ENCODE measurements around the gene CCDC43. TPM values are rescaled to one million over a fixed set of nuclear protein-coding genes. Genes with fewer than 3 reads are reported as not detected.
"Not testable (repeated sequence)": the region's sequence is repeated elsewhere in the genome, so short reads cannot be mapped to it uniquely, and the experiment has no call there.

Gene CCDC43, protein sequence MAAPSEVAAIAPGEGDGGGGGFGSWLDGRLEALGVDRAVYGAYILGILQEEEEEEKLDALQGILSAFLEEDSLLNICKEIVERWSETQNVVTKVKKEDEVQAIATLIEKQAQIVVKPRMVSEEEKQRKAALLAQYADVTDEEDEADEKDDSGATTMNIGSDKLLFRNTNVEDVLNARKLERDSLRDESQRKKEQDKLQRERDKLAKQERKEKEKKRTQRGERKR
- 10 to 100 TPM; 34.4 to 36.7 TPM for total RNA-seq

DNA sequence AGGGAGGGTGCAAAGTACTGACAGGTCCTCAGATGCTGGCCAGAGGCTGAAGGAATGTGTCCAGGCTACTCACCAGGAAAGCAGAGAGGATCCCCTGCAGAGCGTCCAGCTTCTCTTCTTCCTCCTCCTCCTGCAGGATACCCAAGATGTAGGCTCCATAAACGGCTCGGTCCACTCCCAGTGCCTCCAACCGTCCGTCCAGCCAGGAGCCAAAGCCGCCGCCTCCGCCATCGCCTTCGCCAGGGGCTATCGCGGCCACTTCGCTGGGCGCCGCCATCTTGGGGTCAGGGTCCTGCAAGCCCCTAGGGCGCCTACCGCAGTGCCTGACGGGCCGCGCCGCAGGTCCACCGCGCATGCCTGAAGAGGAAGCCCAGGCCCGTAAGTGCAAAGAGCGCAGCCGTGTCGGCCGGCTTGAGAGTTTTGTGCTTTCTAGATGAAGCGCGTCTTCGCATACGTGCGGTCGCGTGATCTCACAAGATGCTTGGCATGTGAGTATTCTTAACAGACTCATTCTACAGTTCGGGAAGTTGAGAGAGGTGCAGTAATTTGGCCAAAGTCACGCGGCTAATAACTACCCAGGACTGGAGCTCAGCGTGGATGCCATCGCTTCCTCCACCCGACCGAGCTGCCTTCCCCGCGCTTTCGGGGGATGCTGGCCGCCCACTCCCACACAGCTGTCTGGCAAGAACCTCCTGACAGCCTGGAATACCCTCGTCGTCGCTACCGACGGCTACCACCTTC lies at the start of gene CCDC43:
TSS of gene CCDC43 (minus strand) at position 300 of the 741 bp plus-strand sequence. CDS start at position 277, 23 bp downstream.
- Mint-ChIP-seq H3K4me3 (peak within 1 kb of the TSS; percentile 99), H3K36me3 (peaks cover 4% of the 10 kb centered on the region), H3K4me1 (peaks cover 25% of the 10 kb centered on the region)

DNA sequence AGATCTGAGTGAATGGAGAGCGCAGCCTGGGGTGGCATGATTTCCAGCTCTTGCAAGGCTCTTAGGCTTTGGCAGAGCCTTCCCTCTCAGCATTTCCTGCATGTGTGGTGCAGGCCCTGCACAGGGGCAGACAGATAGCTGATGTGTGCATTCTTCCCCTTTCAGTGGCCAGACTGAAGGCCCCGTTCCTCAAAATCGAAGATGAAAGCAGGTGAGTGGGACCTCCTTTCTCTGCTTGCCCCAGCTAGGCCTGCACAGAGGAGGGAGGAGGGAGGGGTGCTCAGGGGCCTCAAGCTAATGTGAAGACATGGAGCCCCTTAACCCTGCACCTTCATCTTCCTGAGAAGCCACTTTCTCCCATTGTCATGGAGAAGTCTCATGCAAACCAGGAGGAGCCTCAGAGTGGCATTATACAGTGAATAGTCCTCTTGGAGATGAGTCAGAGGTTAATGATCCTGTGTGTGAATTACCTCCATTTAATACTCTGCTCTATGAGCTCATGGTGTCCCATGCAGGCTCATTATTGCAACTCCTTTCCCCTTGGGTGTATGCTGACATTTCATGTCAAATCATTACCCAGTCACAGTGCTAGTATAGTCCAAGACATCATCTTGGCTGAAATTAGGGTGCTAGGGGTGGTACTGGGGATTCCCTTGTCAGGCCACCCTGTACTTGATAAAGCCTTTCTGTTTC lies 48.8 kb upstream of the CCDC43 start:
- no peak for DNase-seq
- H3K36me3 Mint-ChIP-seq: peaks cover 16% of the 10 kb centered on the region
- H3K27me3 Mint-ChIP-seq: no peaks in the 10 kb centered on the region
- no peaks in the 10 kb centered on the region for H3K9me3 Mint-ChIP-seq
- H3K4me1 Mint-ChIP-seq: no peaks in the 10 kb centered on the region
- no peak overlapping the region for H3K4me3 Mint-ChIP-seq
- H3K27ac Mint-ChIP-seq: no peak overlapping the region

More for the DNA sequence above, at the start of gene CCDC43:
- no peaks in the 10 kb centered on the region for H3K9me3 Mint-ChIP-seq
- no peaks in the 10 kb centered on the region for H3K27me3 Mint-ChIP-seq
- peak within 1 kb of the TSS; percentile 94 for H3K27ac Mint-ChIP-seq
- DNase-seq: peak; percentile 93

DNA sequence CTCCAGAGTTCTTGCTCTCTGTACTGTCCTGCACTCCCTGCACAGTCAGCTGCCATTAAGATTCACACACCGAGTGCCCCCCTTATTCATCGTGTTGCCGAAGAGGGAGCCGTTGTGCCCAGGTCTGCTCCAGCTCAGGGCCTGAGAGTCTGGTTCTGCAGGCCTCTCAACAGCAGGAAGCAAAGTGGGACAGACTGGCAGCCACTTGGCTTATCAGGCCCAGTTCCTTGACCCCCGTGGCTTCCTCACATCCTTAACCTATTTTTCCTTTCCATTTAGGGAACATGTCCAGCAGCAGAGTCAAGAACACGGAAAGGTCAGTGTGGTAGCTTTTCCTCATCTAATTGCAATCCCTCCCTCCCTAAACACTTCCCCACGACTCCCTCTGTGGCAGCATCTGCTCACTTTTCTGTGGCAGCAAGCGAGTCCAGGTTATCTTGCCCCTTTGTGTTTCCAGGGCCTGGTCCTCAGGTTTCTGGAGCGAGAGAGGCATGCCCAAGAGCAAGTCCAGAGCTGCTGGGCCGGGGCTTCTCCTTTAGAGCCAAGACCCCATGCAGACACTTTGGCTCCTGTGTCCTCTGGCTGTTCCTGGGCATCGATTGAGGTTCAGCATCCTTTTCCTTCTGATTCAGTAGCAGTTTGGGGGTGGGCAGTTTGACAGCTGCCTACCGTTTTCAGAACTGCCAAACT lies 47.1 kb upstream of the CCDC43 start:
- Mint-ChIP-seq H3K27ac (no peak overlapping the region), H3K36me3 (peaks cover 19% of the 10 kb centered on the region), H3K27me3 (no peaks in the 10 kb centered on the region), H3K4me1 (no peaks in the 10 kb centered on the region), H3K4me3 (no peak overlapping the region), H3K9me3 (no peaks in the 10 kb centered on the region)
- no peak for DNase-seq

DNA sequence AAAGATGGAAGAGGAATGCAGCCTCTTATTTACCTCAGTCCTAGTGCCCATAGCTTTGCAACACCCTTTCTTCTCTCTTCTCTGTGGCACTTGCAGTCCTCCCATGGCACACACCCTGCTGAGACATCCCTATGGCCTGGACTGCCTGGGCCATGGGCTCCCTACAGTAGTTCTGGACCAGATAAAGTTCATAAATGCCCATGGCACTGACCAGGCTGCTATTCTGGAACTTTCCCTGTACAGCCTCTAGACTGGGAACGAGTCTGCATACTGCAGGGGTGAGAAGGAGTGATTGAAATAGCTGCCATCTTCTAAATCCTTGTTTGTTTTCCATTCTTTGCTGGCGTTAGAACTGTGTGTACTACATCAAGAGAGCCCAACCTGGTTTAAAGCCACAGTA lies 44.7 kb upstream of the CCDC43 start:
- Mint-ChIP-seq H3K27me3 (no peaks in the 10 kb centered on the region), H3K27ac (no peak overlapping the region), H3K4me3 (no peak overlapping the region), H3K36me3 (peaks cover 16% of the 10 kb centered on the region), H3K9me3 (no peaks in the 10 kb centered on the region), H3K4me1 (no peaks in the 10 kb centered on the region)
- no peak for DNase-seq

DNA sequence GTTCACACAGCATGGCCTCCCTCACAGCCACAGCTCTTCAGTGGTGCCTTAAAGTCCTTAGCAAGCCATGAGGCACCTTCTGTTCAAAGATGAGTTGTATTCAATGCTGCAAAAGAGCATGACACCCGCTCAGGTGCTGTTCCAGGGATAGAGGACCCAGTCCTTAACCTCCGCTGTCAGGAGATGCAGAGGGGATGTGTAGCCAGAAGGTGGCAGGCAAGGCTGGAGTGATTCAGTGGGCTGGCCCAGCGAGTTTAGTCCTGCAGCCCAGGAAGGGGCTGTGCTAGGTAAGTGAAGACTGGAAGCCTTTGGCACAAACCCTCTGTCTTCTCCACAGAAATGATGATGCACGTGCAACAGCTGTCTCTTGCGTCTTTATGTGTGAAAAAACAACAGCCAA lies 44.2 kb upstream of the CCDC43 start:
- H3K9me3 Mint-ChIP-seq: no peaks in the 10 kb centered on the region
- no peaks in the 10 kb centered on the region for H3K27me3 Mint-ChIP-seq

DNA sequence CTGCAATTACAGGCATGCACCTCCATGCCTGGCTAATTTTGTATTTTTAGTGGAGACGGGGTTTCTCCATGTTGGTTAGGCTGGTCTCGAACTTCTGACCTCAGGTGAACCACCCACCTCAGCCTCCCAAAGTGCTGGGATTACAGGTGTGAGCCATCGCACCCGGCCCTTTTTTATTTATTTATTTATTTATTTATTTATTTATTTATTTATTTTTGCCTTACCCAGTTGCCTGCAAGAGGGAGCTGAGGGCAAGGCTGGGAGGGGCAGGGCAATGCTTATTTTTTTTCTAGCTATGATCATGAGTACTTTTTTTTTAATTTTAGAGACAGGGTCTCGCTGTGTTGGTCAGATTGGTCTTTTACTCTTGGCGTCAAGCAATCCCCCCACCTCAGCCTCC lies 36.5 kb upstream of the CCDC43 start:
- H3K27me3 Mint-ChIP-seq, DNase-seq, H3K4me3 Mint-ChIP-seq, H3K36me3 Mint-ChIP-seq, H3K27ac Mint-ChIP-seq, H3K9me3 Mint-ChIP-seq, H3K4me1 Mint-ChIP-seq: not testable (repeated sequence)

More for the DNA sequence above, 44.2 kb upstream of the CCDC43 start:
- Mint-ChIP-seq H3K27ac (no peak overlapping the region), H3K4me3 (no peak overlapping the region), H3K36me3 (peaks cover 16% of the 10 kb centered on the region), H3K4me1 (no peaks in the 10 kb centered on the region)
- DNase-seq: no peak

DNA sequence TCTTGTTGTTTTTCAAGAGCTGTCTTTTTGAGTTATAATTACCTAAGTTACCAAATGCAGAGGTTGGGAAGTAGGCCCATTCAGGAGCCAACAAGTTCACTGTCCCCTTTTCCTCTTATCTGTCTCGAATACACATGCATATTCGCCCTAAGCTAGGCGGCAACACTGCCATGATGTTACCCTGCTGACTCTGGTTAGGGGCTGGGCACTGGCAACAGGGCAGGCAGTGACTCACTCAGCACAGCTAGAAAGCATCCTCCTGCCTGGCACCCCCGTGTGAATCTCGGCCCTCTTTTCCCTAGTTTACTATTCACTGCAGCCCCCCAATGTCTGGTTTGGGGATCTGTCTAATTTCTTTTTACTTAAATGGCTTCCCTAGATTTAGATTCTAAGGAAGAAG lies 32.7 kb upstream of the CCDC43 start:
- Mint-ChIP-seq H3K4me3 (no peak overlapping the region), H3K4me1 (no peaks in the 10 kb centered on the region), H3K27me3 (no peaks in the 10 kb centered on the region), H3K9me3 (no peaks in the 10 kb centered on the region), H3K27ac (no peak overlapping the region), H3K36me3 (peaks cover 19% of the 10 kb centered on the region)
- DNase-seq: no peak

DNA sequence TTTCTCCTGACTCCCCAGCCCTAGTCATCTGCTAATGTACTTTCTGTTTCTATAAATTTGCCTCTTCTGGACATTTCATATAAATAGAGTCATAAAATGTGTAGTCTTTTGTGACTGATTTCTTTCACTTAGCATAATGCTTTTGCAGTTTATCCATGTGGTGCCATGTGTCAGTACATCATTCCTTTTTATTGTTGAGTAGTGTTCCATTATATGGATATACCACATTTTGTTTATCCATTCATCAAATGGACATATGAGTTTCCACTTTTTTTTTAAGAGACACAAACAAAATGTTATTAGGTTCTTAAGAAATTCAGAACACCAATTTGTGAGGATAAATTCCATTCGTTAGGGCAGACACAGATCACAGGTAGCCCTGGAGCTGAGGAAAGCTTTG lies 29.9 kb upstream of the CCDC43 start:
- DNase-seq: no peak
- peaks cover 18% of the 10 kb centered on the region for H3K36me3 Mint-ChIP-seq
- no peaks in the 10 kb centered on the region for H3K9me3 Mint-ChIP-seq
- no peaks in the 10 kb centered on the region for H3K27me3 Mint-ChIP-seq
- H3K4me1 Mint-ChIP-seq: no peaks in the 10 kb centered on the region
- H3K27ac Mint-ChIP-seq: no peak overlapping the region
- no peak overlapping the region for H3K4me3 Mint-ChIP-seq

DNA sequence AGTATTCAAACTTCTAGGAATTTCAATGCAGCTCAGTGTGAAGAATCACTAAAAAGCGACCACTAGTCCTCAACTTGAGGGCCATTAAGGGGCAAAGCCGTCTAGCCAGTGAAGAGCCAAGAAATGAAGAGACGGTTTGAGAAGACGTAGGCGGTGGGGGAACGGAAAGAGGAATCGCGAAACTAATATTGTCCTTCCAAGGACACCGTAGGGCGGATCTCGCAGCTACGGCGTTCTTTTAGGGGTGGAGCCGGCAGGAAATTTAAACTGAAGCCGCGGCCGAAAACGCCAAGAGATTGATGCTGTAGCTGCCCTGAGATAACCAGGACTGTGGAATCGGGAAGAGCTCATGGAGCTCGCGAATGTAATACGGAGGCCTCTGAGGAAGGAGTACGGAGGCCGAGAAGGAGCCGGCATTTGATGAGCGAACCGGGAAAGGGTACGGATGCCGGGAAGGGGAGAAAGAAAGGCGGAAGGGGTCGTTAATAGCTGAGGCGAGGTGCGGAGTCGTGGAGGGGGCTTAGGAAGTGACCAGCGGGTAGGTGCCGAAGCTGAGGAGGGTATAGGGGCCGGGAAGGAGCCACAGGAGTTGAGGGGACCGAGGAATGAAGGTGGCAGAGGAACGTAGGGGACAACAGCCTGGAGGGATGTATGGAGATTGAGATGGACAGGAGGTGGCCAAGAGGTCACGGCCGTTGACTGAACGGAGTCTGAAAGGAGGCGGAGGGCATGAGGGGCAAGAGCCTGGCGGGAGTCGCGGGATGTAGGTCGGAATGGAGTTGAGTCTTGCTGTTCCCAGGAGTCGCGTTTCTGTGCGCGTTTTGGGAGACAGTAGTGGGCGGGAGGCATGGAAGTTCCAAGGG lies 19.1 kb upstream of the CCDC43 start, which contains the start of gene DBF4B:
TSS of gene DBF4B (plus strand) at position 265 of the 863 bp plus-strand sequence. CDS start at position 421, 156 bp downstream.
- peak; percentile 81 for DNase-seq
- Mint-ChIP-seq H3K36me3 (peaks cover 6% of the 10 kb centered on the region), H3K27ac (no peak within 1 kb of the TSS), H3K9me3 (no peaks in the 10 kb centered on the region), H3K4me3 (no peak within 1 kb of the TSS), H3K27me3 (no peaks in the 10 kb centered on the region), H3K4me1 (peaks cover 4% of the 10 kb centered on the region)

DNA sequence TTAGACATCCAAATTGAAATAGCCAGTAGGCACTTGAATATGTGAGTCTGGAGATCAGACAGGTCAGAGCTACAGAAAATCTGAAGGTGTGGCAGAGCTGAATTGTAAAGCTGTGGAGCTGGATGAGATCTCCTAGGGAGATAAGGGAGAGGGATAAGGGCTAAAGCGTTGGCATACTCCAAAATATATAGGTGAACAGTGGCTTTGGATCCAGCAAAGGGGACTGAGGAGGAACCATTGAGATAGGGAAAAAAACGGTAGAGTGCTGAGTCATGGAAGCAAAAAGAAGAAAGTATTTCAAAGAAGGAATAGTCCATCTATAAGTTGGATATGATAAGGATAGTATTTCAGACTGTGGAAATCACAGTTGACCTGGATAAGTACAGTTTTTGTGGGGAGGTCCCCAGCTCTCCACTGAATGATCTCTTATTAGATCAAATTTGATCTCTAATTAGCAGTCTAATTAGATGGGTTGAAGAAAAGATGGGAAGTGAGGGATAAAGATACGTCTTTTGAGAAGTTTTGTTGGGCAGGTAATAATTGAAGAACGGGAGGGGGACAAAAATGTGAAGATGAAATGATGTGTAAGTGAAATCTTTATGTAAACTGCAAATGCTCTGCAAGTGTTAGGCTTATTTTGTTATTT lies 18.3 kb upstream of the CCDC43 start:
- H3K4me1 Mint-ChIP-seq: peaks cover 4% of the 10 kb centered on the region

DNA sequence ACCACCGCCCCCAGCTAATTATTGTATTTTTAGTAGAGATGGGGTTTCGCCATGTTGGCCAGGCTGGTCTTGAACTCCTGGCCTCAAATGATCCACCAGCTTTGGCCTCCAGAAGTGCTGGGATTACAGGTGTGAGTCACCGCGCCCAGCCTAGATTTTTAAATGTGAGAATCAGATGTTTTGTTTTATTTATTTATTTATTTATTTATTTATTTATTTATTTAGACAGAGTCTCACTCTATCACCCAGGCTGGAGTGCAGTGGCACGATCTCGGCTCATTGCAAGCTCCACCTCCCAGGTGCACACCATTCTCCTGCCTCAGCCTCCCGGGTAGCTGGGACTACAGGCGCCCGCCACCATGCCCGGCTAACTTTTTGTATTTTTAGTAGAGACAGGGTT lies 10.7 kb upstream of the CCDC43 start:
- H3K4me1 Mint-ChIP-seq, H3K27me3 Mint-ChIP-seq, DNase-seq, H3K4me3 Mint-ChIP-seq, H3K36me3 Mint-ChIP-seq, H3K27ac Mint-ChIP-seq, H3K9me3 Mint-ChIP-seq: not testable (repeated sequence)

More for the DNA sequence above, 18.3 kb upstream of the CCDC43 start:
- Mint-ChIP-seq H3K36me3 (peaks cover 4% of the 10 kb centered on the region), H3K9me3 (no peaks in the 10 kb centered on the region), H3K4me3 (no peak overlapping the region), H3K27ac (no peak overlapping the region), H3K27me3 (no peaks in the 10 kb centered on the region)
- DNase-seq: no peak

DNA sequence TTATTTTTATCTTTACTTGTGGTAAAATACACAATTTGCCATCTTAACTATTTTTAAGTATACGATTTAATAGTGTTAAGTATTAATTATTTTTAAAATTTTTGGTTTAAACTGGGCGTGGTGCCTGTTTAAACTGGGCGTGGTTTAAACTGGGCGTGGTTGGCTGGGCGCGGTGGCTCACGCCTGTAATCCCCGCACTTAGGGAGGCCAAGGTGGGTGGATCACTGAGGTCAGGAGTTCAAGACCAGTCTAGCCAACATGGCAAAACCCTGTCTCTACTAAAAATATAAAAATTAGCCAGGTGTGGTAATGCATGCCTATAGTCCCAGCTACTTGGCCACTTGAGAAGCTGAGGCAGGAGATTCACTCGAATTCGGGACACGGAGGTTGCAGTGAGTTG lies 4.0 kb upstream of the CCDC43 start:
- no peak for DNase-seq
- peaks cover 12% of the 10 kb centered on the region for H3K4me1 Mint-ChIP-seq
- no peaks in the 10 kb centered on the region for H3K9me3 Mint-ChIP-seq
- H3K4me3 Mint-ChIP-seq: no peak overlapping the region
- H3K27me3 Mint-ChIP-seq: no peaks in the 10 kb centered on the region
- H3K27ac Mint-ChIP-seq: no peak overlapping the region
- no peaks in the 10 kb centered on the region for H3K36me3 Mint-ChIP-seq

DNA sequence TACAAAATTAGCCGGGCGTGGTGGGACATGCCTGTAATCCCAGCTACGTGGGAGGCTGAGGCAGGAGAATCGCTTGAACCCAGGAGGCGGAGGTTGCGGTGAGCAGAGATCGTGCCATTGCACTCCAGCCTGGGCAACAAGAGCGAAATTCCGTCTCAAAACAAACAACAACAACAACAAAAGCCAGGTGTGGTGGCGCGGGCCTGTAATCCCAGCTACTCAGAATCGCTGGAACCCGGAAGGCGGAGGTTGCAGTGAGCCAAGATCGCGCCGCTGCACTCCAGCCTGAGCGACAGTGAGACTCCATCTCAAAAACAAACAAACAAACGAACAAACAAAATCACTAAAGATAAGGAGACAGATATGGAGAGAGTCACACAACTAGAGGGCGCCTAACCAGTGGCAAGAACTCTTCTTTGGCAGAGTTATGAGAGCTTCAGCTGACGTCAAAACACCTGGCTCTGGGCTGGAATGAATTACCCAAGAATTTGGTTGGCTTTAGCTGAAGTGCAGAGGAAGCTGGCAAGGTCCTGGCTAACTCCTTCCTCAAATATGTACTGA lies 1.2 kb upstream of the CCDC43 start:
- not testable (repeated sequence) for H3K36me3 Mint-ChIP-seq, DNase-seq, H3K27me3 Mint-ChIP-seq, H3K9me3 Mint-ChIP-seq
- peak overlapping the region; percentile 14 for H3K27ac Mint-ChIP-seq
- H3K4me1 Mint-ChIP-seq: peaks cover 25% of the 10 kb centered on the region
- peak overlapping the region; percentile 99 for H3K4me3 Mint-ChIP-seq

Data from activated naive CD8-positive, alpha-beta T cell treated with anti-CD3 and anti-CD28 coated beads for 36 hours (primary cell).